ENCODE data around the gene ATP1B1.
"Not testable (repeated sequence)": the region's sequence is repeated elsewhere in the genome, so short reads cannot be mapped to it uniquely, and the experiment has no call there.

ATP1B1 gene

DNA sequence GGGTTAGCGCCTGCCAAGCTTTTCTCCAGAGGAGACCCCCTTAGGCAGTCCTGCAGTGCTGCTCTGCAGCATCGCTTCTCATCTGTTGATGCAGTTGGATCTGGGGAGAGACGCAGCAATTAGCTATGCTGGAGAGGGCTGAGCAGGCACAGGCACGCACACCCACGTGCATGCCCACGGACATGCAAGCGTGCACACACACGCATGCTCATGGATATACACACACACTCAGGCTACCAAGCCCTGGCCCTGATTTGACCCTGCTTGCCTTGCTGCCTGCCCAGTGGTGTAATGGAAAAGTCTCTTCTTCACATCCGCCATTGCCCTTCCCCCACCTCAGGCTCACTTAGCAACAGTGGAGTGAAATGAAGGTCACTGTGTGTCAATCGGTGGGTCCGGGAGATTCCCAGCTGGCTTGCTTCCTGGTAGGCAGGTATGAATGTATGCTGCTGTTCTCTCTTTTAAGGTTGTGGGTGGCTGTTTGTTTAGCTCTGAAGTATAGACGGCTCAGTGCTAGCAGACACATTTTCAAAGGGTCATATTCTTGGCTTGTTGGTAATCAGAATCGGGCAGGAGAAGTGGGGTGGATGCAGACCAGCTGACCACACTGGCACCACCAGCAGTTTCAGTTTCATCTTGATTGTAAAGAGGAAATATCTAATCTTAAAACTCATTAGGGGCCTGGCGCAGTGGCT, 9.5 kb downstream of the ATP1B1 start:
- peak in 1 of 3 donors; percentile 8 for DNase-seq (ENCODE audit: low read depth in 2 of 3, low spot score in 1 of 3)

DNA sequence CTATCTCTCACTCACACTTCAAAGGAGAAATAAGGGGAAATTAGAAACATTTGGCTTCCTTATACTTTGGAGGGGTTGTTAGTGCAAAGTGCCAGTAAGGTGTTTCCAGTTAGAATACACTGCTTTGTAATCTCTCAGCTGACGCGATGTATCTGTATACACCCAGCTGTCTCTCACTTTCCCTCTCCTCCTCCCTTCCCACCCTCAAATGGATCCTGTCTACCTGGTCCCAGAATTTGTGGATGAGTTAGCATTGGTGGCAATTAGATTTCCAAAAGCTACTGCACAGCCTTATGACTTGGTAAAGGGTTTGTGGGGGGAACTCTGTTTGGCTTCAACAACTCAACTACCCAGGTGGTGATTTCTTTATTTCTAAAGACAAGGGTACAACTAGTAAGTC, 10.5 kb downstream of the ATP1B1 start:
- no peak for DNase-seq (ENCODE audit: low read depth in 2 of 3, low spot score in 1 of 3)

GRCh38 chr1:169117599-169117998, 11.1 kb downstream of the ATP1B1 start:
- no peak for DNase-seq (ENCODE audit: low read depth in 2 of 3, low spot score in 1 of 3)

GRCh38 chr1:169118227-169118626, 11.7 kb downstream of the ATP1B1 start:
- DNase-seq (ENCODE audit: low read depth in 2 of 3, low spot score in 1 of 3): no peak

DNA sequence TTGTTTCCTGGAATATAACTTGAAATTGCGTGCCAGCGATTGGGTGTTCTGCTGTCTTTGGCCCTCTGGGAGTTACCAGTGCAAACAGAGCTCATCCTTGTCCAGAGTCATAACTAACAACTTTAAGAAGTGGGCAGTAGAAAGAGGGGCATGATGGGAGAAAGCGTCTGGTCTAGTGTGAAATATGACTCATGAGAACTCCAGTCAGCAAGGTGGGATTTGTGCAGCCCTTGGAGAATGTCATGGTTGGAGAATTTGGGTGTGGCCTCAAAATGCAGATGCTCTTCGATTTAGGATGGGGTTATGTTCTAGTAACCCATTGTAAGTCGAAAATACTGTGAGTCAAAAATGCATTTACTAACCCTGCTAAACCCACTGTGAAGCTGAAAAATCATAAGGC, 12.9 kb downstream of the ATP1B1 start:
- no peak for DNase-seq (ENCODE audit: low read depth in 2 of 3, low spot score in 1 of 3)

DNA sequence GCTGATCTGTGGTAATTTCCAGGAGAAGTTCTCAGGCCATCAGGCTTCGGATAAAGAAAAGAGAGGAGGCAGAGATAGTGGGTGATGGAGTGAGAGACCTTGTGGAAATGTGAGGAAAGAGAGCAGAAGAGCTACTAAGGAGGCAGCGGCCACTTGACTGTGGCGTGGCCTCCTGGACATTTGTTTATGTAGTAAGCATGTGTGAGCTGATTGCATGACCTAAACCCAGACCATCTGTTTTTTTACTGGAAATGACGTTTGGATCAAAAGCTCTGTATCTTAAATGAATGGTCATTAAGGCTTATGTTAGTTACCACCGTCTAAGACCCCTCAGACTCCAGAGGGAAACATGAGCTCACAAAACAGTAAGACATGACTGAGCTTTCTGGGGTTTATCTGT, 13.6 kb downstream of the ATP1B1 start:
- no peak for DNase-seq (ENCODE audit: low read depth in 2 of 3, low spot score in 1 of 3)

DNA sequence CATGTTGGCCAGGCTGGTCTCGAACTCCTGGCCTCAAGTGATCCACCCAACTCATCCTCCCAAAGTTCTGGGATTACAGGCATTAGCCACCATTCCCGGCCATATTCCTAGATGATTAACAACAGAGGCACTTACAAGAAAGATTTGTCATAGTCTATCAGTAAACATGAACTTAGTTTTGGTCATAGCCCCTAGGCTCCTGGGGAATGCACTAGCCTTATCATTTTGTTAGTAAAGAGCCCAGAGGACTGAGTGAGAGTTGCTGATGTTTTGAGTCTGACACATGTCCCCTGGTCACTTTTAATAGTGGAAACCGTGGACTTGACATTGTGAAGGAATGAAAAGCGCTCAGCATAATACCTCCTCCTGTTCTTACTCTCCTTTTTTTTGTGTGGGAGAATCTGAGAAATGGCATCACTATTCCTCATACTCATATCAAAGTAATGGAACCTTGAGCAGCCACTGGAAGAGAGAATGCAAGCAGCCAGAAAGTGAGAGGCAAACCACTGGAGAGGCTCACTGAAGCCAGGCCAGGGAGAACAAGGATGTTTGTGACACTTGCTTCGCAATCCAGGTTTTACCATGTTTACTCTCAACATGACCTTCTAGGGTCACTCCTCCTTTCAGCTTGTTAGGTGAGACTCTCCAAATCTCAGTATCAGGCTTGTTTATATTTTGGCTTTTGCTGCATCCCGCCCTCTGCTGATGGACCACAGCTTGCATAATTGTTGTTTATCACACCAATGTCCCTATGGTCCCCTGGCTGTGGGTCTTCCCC, 14.8 kb downstream of the ATP1B1 start:
- no peak for DNase-seq (ENCODE audit: low read depth in 2 of 3, low spot score in 1 of 3)

DNA sequence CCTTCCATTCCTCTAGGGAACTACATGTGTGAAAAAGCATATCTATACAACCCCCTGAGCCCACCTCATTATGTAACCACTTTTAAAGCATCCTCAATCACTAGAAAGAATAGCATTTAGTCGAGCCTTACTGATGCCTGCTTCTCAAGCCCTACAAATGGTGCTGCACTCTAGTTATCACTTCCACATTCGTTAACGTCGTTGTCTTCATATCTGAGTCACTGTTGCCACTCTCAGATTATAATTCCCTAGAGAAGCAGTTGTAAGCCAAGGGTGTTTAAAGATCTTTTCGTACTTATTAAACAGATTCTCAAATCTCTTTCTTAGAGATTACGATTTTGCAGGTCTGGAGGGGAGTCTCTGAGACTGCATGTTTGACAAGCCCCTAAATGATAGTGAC, 16.5 kb downstream of the ATP1B1 start:
- DNase-seq (ENCODE audit: low read depth in 2 of 3, low spot score in 1 of 3): no peak

DNA sequence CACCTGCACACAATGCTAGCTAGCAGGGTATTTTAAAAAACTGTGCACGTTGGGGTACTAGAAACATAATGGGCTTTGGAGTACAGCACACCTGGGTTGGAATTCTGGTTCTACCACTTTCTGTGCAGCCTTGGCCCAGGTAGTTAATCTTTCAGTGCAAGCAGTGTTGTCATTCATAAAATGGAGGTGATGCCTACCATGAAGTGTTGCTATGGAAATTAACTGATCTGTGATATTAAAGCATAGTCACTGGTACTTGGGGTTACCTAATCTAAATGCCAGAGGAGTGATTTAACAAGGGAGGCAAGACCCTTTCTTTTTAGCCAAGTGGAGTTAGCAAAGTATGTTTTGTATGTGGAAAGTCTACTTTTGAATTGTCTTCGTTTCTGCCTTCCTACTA, 18.0 kb downstream of the ATP1B1 start:
- DNase-seq (ENCODE audit: low read depth in 2 of 3, low spot score in 1 of 3): no peak

- not testable (repeated sequence) for DNase-seq (ENCODE audit: low read depth in 2 of 3, low spot score in 1 of 3)
Observed at GRCh38 chr1:169125597-169125996, 19.1 kb downstream of the ATP1B1 start.

GRCh38 chr1:169126335-169126734, 19.8 kb downstream of the ATP1B1 start:
- no peak for DNase-seq (ENCODE audit: low read depth in 2 of 3, low spot score in 1 of 3)

- no peak for DNase-seq (ENCODE audit: low read depth in 2 of 3, low spot score in 1 of 3)
Observed at GRCh38 chr1:169127305-169127704, 20.8 kb downstream of the ATP1B1 start.

DNA sequence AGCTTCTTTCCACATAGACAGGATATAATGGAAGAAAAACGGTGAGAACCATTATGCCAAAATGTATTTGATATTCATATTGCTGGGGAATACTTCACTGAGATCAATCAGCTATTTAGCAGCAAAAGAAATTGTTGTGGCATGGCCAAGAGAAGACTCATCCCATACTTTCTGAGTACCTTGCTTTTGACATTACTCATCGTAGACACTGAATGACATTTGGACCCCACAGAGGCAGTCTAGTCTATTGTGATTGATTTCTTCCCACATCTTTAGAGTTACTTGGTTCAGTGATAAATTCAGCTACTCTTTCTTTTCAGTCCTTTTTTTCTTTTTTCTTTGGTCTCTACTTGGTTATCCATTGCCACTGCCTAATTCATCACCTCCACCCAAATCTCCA, 22.1 kb downstream of the ATP1B1 start:
- DNase-seq (ENCODE audit: low read depth in 2 of 3, low spot score in 1 of 3): no peak

DNA sequence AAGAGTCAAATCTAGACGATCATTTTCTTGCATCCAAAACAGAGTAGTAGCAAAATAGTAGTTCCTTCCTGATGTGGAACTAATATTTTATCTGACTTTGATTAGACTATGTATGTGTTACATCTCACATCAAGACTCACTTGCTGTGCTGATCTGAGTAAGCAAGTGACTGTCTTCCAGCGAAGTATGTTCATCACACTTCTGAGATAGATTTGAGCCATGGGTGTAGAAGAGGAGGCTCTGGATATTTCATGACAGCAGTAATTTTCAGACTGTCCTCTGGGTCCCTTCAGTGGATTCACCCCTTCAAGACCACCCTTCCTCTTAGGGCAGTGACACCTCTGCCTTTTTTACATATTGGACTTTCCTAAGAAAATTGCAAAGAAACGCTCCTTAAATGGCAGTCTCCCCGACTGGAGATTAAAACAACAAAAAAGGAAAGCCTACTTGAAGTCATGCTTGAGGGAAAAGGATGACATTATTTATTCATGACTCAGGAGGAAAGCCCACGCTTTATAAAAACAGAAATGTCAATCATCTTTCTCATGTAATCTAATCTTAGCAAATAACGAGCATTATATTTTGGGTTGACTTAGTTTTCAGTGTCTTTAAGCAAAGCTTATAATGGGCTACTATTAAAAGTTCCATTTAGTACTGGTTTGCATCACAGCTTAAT, 22.8 kb downstream of the ATP1B1 start:
- no peak for DNase-seq (ENCODE audit: low read depth in 2 of 3, low spot score in 1 of 3)

DNA sequence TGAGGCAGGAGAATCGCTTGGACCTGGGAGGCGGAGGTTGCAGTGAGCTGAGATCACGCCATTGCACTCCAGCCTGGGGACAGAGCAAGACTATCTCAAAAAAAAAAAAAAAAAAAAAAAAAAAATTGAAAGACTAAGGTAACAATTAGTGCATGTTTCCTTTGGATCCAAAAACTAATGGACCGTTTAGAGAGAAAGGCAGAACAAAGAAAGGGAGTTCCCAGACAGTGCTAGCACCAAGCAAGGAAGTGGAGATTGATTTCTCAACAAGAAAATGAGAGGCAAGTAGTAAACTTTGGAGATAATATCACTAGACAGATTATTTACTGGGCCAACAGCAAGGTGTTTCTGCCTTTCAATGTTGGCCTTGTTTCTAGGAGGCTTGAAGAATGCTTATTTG, 24.2 kb downstream of the ATP1B1 start:
- no peak for DNase-seq (ENCODE audit: low read depth in 2 of 3, low spot score in 1 of 3)

DNA sequence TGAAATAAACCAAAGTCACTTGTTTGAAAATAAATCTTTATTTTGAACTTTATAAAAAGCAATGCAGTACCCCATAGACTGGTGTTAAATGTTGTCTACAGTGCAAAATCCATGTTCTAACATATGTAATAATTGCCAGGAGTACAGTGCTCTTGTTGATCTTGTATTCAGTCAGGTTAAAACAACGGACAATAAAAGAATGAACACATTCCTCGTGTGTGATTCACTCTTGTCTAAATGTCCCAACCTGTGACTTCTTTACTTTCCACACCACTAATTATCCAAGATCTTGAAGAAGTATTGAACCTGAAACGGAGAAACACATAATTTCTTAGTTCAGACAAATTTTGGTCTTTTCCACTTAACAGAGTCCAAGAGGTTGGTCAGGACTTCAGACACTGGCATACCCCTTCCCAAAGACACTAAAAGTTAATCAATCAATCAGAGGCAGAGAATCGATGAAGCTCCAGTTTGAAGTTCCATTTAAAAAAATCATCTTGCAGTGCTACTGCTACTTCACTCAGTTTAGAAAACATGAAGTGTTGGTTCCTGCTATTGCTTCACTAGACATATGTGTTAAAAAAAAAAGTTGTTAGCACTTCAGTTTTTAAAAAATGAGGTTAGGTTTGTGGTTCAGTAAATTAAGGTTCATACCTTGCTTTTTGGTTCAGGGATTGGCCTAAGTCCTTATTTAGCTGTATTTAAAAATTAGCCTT, 26.2 kb downstream of the ATP1B1 start:
- no peak for DNase-seq (ENCODE audit: low read depth in 2 of 3, low spot score in 1 of 3)

DNA sequence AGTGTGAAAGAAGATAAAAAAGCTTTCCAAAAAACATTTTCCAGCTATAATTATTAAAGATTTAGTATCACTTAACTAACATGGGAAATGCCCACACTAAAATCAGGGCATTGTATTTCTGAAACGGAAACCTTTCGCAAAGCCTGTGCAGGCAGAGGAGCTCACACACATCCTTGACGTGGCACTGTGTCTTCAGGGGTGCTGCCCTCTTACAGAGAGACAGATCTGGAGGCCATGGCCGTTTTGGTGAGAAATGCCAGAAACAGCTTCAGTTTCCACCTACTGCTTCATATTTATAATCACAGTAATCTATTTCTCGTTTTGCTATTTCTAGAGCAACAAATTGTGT, 26.7 kb downstream of the ATP1B1 start:
- no peak for DNase-seq (ENCODE audit: low read depth in 2 of 3, low spot score in 1 of 3)

- no peak for DNase-seq (ENCODE audit: low read depth in 2 of 3, low spot score in 1 of 3)
Observed at GRCh38 chr1:169133801-169134502, 27.5 kb downstream of the ATP1B1 start.

- no peak for DNase-seq (ENCODE audit: low read depth in 2 of 3, low spot score in 1 of 3)
Observed at GRCh38 chr1:169137357-169137756, 30.9 kb downstream of the ATP1B1 start.

DNA sequence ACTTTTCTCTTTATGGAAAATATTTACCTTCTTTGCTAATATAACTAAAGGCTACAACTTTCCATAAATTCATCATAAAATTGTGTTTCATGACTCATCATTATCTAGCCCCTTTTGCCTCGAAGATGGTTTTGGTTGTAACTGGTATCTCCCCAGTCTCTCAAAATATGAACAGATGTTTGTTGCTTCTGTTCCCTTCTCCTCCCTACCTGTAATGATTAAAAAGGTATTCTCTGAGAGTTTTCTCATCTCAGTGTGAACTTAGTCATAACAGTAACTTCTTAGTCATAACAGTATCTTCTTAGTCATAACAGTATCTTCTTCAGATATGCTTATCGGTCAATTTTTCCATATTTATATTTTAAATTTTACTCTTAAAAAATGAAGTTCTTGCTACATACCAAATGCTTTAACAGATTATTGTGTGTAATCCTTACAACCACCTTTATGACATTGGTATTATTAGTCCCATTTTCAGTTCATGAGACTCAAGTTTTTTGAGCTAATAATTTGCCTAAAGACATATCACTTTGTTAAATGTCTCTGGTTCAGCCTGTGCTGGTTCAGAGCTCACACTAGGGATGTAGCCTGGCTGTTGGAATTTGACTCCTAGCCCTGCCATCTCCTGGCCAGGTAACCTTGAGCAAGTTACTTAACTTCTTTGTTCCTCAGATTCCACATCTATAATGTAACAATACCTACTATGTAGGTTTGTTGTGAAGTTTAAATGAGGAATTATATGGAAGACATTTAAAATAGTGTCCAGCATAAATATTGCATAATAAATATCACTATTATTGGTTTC, 32.6 kb downstream of the ATP1B1 start:
- no peak for DNase-seq (ENCODE audit: low read depth in 2 of 3, low spot score in 1 of 3)
